Measurements from ENCODE around the gene HLCS. TPM values are rescaled to one million over a fixed set of nuclear protein-coding genes. Genes with fewer than 3 reads are reported as not detected.

Gene HLCS
- total and polyA plus RNA-seq, 2 of the 8 experiments (the other 6 are each of a cell fraction or from before 2014, with no cell fraction given): 4.7 to 12.2 TPM

GRCh38 chr21:36928960-36929359, 37.5 kb downstream of the HLCS start:
- Histone ChIP-seq H3K4ac (replicated peaks; ENCODE audit: insufficient read length, low read depth, low read length) (no peak overlapping the region), H3K18ac (ENCODE audit: extremely low read depth, low read length) (no peak overlapping the region), H2BK5ac (ENCODE audit: low read depth, low read length) (no peak overlapping the region), H4K8ac (ENCODE audit: extremely low read depth, insufficient read depth, low read length) (no peak overlapping the region), H3K36me3 (ENCODE audit: control insufficient read depth in 2 of 4, insufficient read depth in 4 of 4, low read length in 3 of 4) (no peaks in the 10 kb centered on the region), H3K4me2 (ENCODE audit: insufficient read depth in 1 of 2, low read depth in 2 of 2, low read length in 2 of 2) (no peak overlapping the region), H3K14ac (ENCODE audit: insufficient read length) (no peak overlapping the region), H2BK15ac (ENCODE audit: low read length) (no peak overlapping the region), H3K4me1 (replicated peaks in 1 of 4; ENCODE audit: control insufficient read depth in 3 of 4, insufficient read depth in 4 of 4, low read length in 3 of 4) (no peaks in the 10 kb centered on the region), H4K20me1 (replicated peaks in 1 of 2; ENCODE audit: control insufficient read depth in 1 of 2, insufficient read depth in 2 of 2, low read length in 2 of 2) (peaks cover 2% of the 10 kb centered on the region in 2 experiments), H3K27me3 (replicated peaks in 1 of 4; ENCODE audit: control insufficient read depth in 3 of 4, extremely low read depth in 1 of 4, insufficient read depth in 3 of 4, low read length in 3 of 4) (no peaks in the 10 kb centered on the region), H2BK20ac (ENCODE audit: low read length) (no peak overlapping the region), H4K5ac (ENCODE audit: insufficient read length, low read depth, low read length) (no peak overlapping the region), H4K91ac (replicated peaks; ENCODE audit: insufficient read length, low read length) (no peak overlapping the region), H3K27ac (ENCODE audit: low read depth, low read length) (no peak overlapping the region), H2BK120ac (replicated peaks; ENCODE audit: low read depth, low read length) (no peak overlapping the region), H3K79me1 (ENCODE audit: low read depth, low read length) (no peaks in the 10 kb centered on the region), H2BK12ac (ENCODE audit: low read depth, low read length) (no peak overlapping the region), H3K9me3 (ENCODE audit: insufficient read depth in 2 of 2, low read depth in 1 of 2, low read length in 1 of 2) (no peaks in the 10 kb centered on the region), H3K56ac (replicated peaks; ENCODE audit: insufficient read length, low read depth, low read length) (no peak overlapping the region), H2AK5ac (ENCODE audit: low read depth, low read length) (no peak overlapping the region), H3K23ac (ENCODE audit: insufficient read length) (no peak overlapping the region), H3K79me2 (ENCODE audit: control insufficient read depth in 1 of 2, insufficient read depth in 2 of 2, low read length in 2 of 2) (no peaks in the 10 kb centered on the region), H3K4me3 (ENCODE audit: extremely low read depth in 1 of 4, insufficient read depth in 2 of 4, low read depth in 3 of 4, low read length in 4 of 4) (no peak overlapping the region), H3K23me2 (ENCODE audit: low read depth, low read length) (no peaks in the 10 kb centered on the region), H3K9ac (replicated peaks in 1 of 4; ENCODE audit: extremely low read depth in 1 of 4, low read depth in 3 of 4, low read length in 3 of 4) (peak overlapping the region in 1 of 4 experiments; percentile 39; a peak in 1 of 7 replicates), H2AFZ (ENCODE audit: low read length) (no peak overlapping the region)
- 79% methylated on average over 4 of the region's 5 CpGs; no CpG with 5 or more reads in 1 of the 2 experiments for WGBS, 2 experiments (ENCODE audit: extremely low coverage in 1 of 2, insufficient coverage in 1 of 2, insufficient read length in 1 of 2, insufficient replicate concordance in 2 of 2, low coverage in 1 of 2, low lambda C conversion rate in 2 of 2, missing lambda C conversion rate in 1 of 2)
- FAIRE-seq: no peak
- ChIA-PET CTCF (ENCODE audit: partially characterized antibody) (interaction anchor here (0.6 to 7.7 kb wide), 9 partner anchors 9 to 424 kb away, joined by 3 to 68 read pairs (median 5); no protein-coding TSS in a partner anchor), POLR2A (ENCODE audit: partially characterized antibody) (no interaction called here)
- no peak for DNase-seq (ENCODE audit: low read depth in 1 of 2, low spot score in 2 of 2)
- no peak for TF ChIP-seq POLR2A (IDR thresholded peaks at IDR 0.05; ENCODE audit: control extremely low read depth in 1 of 2, low read depth in 2 of 2, low read length in 2 of 2)
- no peak for TF ChIP-seq SIX5 (IDR thresholded peaks at IDR 0.05; ENCODE audit: low read depth, low read length)
- TF ChIP-seq ASH2L (IDR thresholded peaks at IDR 0.05; ENCODE audit: low read length): no peak
- TF ChIP-seq BACH1 (IDR thresholded peaks at IDR 0.05; ENCODE audit: low read length): no peak
- TF ChIP-seq ATF3 (IDR thresholded peaks at IDR 0.05; ENCODE audit: insufficient read depth, low read depth, low read length): no peak
- TF ChIP-seq CBX8 (IDR thresholded peaks at IDR 0.05; ENCODE audit: borderline replicate concordance, low read depth, low read length): no peak
- TF ChIP-seq BCL11A (IDR thresholded peaks at IDR 0.05; ENCODE audit: low read depth in 2 of 2, low read length in 2 of 2): no peak
- TF ChIP-seq CEBPB (IDR thresholded peaks at IDR 0.05; ENCODE audit: low read depth, low read length): no peak
- TF ChIP-seq JUND (IDR thresholded peaks at IDR 0.05; ENCODE audit: low read length): no peak
- no peak for TF ChIP-seq MAFK (IDR thresholded peaks at IDR 0.05; ENCODE audit: low read depth, low read length)
- no peak for TF ChIP-seq RNF2 (IDR thresholded peaks at IDR 0.05; ENCODE audit: borderline replicate concordance, low read depth, low read length, missing control alignments, poor library complexity, severe bottlenecking)
- TF ChIP-seq EGR1 (IDR thresholded peaks at IDR 0.05; ENCODE audit: borderline replicate concordance, low read depth, low read length): no peak
- no peak for TF ChIP-seq SUZ12 (IDR thresholded peaks at IDR 0.05; ENCODE audit: low read length)
- TF ChIP-seq NANOG (IDR thresholded peaks at IDR 0.05; ENCODE audit: insufficient read depth, low read depth, low read length, poor library complexity, severe bottlenecking): no peak
- no peak for TF ChIP-seq CTBP2 (IDR thresholded peaks at IDR 0.05; ENCODE audit: borderline replicate concordance, insufficient read depth, insufficient read length, low read length)

Data from H1 (cell line).